ENCODE results near the gene KLHDC9. TPM values are rescaled to one million over a fixed set of nuclear protein-coding genes. Genes with fewer than 3 reads are reported as not detected.

Gene KLHDC9
- total RNA-seq, 2 experiments from 2014 or later = 0.41 TPM; not detected in 1

DNA sequence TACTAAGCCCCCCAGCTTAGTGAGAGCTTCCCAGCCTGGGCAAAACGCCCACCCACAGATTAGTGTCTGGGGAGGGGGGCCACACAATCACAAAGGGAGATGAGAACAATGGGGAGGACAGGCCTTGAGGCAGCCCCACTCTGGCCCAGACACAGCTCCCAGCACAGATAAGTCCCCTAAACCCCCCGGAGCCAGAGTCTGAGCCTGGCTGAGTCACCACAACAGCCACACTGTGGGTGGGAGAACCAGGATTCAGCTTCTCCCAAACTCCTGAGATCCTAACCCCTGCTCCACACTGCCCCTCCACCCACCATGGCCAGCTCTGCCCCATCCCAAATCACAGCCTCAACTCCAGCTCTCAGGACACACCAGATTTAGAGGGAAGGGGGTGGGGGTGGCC lies 13.0 kb upstream of the KLHDC9 start:
- intact Hi-C loops (cut with DNase I, micrococcal nuclease) = no loop called here
- TF ChIP-seq, protein P1, sequence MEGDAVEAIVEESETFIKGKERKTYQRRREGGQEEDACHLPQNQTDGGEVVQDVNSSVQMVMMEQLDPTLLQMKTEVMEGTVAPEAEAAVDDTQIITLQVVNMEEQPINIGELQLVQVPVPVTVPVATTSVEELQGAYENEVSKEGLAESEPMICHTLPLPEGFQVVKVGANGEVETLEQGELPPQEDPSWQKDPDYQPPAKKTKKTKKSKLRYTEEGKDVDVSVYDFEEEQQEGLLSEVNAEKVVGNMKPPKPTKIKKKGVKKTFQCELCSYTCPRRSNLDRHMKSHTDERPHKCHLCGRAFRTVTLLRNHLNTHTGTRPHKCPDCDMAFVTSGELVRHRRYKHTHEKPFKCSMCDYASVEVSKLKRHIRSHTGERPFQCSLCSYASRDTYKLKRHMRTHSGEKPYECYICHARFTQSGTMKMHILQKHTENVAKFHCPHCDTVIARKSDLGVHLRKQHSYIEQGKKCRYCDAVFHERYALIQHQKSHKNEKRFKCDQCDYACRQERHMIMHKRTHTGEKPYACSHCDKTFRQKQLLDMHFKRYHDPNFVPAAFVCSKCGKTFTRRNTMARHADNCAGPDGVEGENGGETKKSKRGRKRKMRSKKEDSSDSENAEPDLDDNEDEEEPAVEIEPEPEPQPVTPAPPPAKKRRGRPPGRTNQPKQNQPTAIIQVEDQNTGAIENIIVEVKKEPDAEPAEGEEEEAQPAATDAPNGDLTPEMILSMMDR (IDR thresholded peaks at IDR 0.05) = no peak
- H3K9me3 Mint-ChIP-seq = no peaks in the 10 kb centered on the region

DNA sequence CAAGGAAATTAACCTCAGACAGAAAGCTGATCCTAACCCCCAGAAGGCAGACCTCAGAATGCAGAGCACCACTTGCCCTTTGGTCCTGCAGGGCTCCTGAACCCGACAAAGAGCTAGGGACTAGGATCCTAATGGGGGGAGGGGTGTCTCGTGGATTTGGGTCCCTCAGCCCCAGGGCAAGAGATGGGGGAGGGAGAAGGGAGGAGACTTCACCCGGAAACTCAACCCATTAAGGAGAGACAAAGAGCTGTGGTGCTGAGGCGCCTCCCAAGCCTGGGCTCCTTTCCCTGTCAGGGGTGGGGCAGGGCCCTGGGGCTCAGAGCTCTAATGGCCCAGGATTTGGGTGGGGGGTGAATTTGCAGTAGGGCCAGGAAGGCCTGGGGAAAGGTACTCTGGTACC lies 11.7 kb upstream of the KLHDC9 start:
- H3K36me3 Mint-ChIP-seq (ENCODE audit: low read depth) = no peaks in the 10 kb centered on the region
- ATAC-seq (ENCODE audit: poor library complexity) (no peak), DNase-seq (no peak)
- Histone ChIP-seq H3K27me3 (ENCODE audit: control insufficient read depth in 1 of 2, insufficient read depth in 2 of 2, low read length in 2 of 2) (no peaks in the 10 kb centered on the region), H3K36me3 (ENCODE audit: insufficient read depth, low read length) (no peaks in the 10 kb centered on the region), H3K9me3 (ENCODE audit: control insufficient read depth in 1 of 2, insufficient read depth in 1 of 2, low read length in 2 of 2) (no peaks in the 10 kb centered on the region), H3K4me1 (ENCODE audit: insufficient read depth, low read length) (no peaks in the 10 kb centered on the region), H3K27ac (ENCODE audit: low read depth in 1 of 2, low read length in 2 of 2) (no peak overlapping the region), H3K4me3 (ENCODE audit: low read length) (no peak overlapping the region)
- H3K27me3 Mint-ChIP-seq = no peaks in the 10 kb centered on the region
- intact Hi-C loops (cut with DNase I, micrococcal nuclease) = no loop called here
- no peak overlapping the region for H3K27ac Mint-ChIP-seq
- peaks cover 9% of the 10 kb centered on the region for H3K4me1 Mint-ChIP-seq (ENCODE audit: low read depth)
- ChIA-PET POLR2A (interaction anchor here (0.5 kb wide), 1 partner anchor 26 kb away, joined by 3 read pairs; no protein-coding TSS in a partner anchor), CTCF (no interaction called here)
- TF ChIP-seq, protein P1 (IDR thresholded peaks at IDR 0.05) = no peak
- H3K9me3 Mint-ChIP-seq = no peaks in the 10 kb centered on the region
- no peak overlapping the region for H3K4me3 Mint-ChIP-seq

More for the DNA sequence above, 13.0 kb upstream of the KLHDC9 start:
- Mint-ChIP-seq H3K4me3 (no peak overlapping the region), H3K27ac (no peak overlapping the region), H3K27me3 (no peaks in the 10 kb centered on the region), H3K36me3 (ENCODE audit: low read depth) (no peaks in the 10 kb centered on the region), H3K4me1 (ENCODE audit: low read depth) (peaks cover under 1% of the 10 kb centered on the region)
- Histone ChIP-seq H3K4me1 (ENCODE audit: insufficient read depth, low read length) (no peaks in the 10 kb centered on the region), H3K36me3 (ENCODE audit: insufficient read depth, low read length) (no peaks in the 10 kb centered on the region), H3K27me3 (ENCODE audit: control insufficient read depth in 1 of 2, insufficient read depth in 2 of 2, low read length in 2 of 2) (no peaks in the 10 kb centered on the region), H3K4me3 (ENCODE audit: low read length) (no peak overlapping the region), H3K9me3 (ENCODE audit: control insufficient read depth in 1 of 2, insufficient read depth in 1 of 2, low read length in 2 of 2) (no peaks in the 10 kb centered on the region), H3K27ac (ENCODE audit: low read depth in 1 of 2, low read length in 2 of 2) (no peak overlapping the region)
- CTCF ChIA-PET = interaction anchor here (1.0 kb wide), 1 partner anchor 95 kb away, joined by 3 read pairs; no protein-coding TSS in a partner anchor
- DNase-seq (no peak), ATAC-seq (ENCODE audit: poor library complexity) (no peak)
- POLR2A ChIA-PET = interaction anchor here (1.4 kb wide), 1 partner anchor 12 kb away, joined by 3 read pairs; no protein-coding TSS in a partner anchor

DNA sequence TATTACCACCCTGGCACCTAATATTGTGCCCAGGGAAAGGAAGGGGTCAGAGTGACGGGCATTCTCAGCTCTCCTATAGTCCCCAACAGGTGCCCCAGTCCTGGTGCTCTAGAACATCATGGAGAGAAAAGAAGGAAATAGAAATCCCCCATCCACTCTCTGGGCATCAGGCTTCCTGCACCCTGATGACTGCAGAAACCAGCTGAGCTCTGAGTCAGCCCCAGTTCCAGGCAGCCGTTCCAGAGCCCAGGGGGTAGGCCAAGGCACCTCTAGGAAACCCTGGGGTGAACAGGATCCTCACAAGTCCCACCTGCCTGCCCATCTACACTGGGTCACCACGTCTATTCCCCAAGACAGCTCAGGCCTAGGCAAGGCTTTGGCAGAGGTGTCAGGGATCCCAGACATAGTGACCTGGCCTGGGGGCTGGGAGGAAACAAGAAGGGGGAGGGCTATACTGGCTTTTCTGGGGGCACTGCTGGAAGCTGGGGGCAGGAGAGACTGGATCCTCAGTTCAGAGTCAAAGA lies 9.5 kb upstream of the KLHDC9 start:
- CTCF ChIA-PET = no interaction called here
- no peaks in the 10 kb centered on the region for H3K36me3 Mint-ChIP-seq (ENCODE audit: low read depth)

More for the DNA sequence above, 9.5 kb upstream of the KLHDC9 start:
- Histone ChIP-seq H3K9me3 (ENCODE audit: control insufficient read depth in 1 of 2, insufficient read depth in 1 of 2, low read length in 2 of 2) (no peaks in the 10 kb centered on the region), H3K4me1 (ENCODE audit: insufficient read depth, low read length) (no peaks in the 10 kb centered on the region), H3K27ac (ENCODE audit: low read depth in 1 of 2, low read length in 2 of 2) (no peak overlapping the region), H3K36me3 (ENCODE audit: insufficient read depth, low read length) (no peaks in the 10 kb centered on the region), H3K4me3 (ENCODE audit: low read length) (no peak overlapping the region), H3K27me3 (ENCODE audit: control insufficient read depth in 1 of 2, insufficient read depth in 2 of 2, low read length in 2 of 2) (no peaks in the 10 kb centered on the region)
- Mint-ChIP-seq H3K4me1 (ENCODE audit: low read depth) (peaks cover 9% of the 10 kb centered on the region), H3K9me3 (no peaks in the 10 kb centered on the region), H3K27ac (no peak overlapping the region), H3K27me3 (no peaks in the 10 kb centered on the region), H3K4me3 (no peak overlapping the region)
- TF ChIP-seq, protein P1 (IDR thresholded peaks at IDR 0.05) = no peak
- ATAC-seq (ENCODE audit: poor library complexity) (no peak), DNase-seq (peak in 1 of 14 experiments; percentile 37)
- POLR2A ChIA-PET = interaction anchor here (0.9 to 1.2 kb wide), 2 partner anchors 9 to 42 kb away, joined by 3 read pairs; partner anchors contain the start of gene KLHDC9
- intact Hi-C loops (cut with DNase I, micrococcal nuclease) = no loop called here
